ENCODE results near the gene CDCP2.

DNA sequence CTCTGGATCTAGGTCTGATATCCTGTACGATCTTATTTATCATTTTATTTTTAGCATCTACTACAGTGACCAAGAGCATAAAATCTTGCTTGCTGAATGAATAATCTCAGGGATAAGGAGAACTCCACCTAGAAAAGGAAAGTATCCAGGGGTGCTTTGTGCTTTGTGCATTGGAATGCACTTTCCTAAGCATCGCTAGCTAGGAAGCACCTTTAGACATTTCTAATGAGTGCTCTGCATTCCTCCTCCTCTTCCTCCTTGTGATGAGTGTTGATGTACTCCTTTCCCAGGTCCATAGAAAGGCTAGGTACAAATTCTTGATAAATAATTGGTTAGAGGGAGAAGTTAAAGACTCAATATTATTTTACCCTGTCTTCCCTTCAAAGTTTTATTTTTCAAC lies 68.0 kb downstream of the CDCP2 start:
- TF ChIP-seq POLR2A (IDR thresholded peaks at IDR 0.05) (no peak), POLR2AphosphoS5 (IDR thresholded peaks at IDR 0.05) (no peak), EP300 (IDR thresholded peaks at IDR 0.05) (no peak), CTCF (IDR thresholded peaks at IDR 0.05) (no peak)

All from sigmoid colon (tissue), 4 donors.